H1 (cell line): Measurements from ENCODE around the gene LTBP3. TPM values are rescaled to one million over a fixed set of nuclear protein-coding genes. Genes with fewer than 3 reads are reported as not detected.

Experiments used
- CTCF ChIA-PET: fragments of 300-600 bp; sonication (Branson Sonifier 250); formaldehyde crosslinking; loops from one replicate; lab custom pipeline; 2021; ENCODE audit not compliant: partially characterized antibody; lab: Charles Lee
- POLR2A ChIA-PET: fragments of 300-600 bp; sonication (Branson Sonifier 250); formaldehyde crosslinking; loops from one replicate; lab custom pipeline; 2021; ENCODE audit warnings: inconsistent platforms; ENCODE audit not compliant: partially characterized antibody; lab: Charles Lee
- DNase-seq, 2 experiments: peaks; one replicate each; pipeline versions ENCODE4 v3.0.0 to v3.0.0-alpha.2; 2010 to 2022; ENCODE audit warnings: low spot score in 2 of 2, low read depth in 1 of 2, mixed read lengths in 1 of 2
- FAIRE-seq: peaks from 2 replicates; lab custom pipeline; 2011; peaks lifted over from hg19 to GRCh38; lab: Jason Lieb, UNC
- H2AFZ ChIP-seq: 2 replicates; pipeline ENCODE4 v1.8.1; 2012; ENCODE audit warnings: low read length, inconsistent platforms
- H2AK5ac ChIP-seq: 2 replicates; pipeline ENCODE4 v1.6.1; 2013; ENCODE audit warnings: low read depth, low read length
- H2BK120ac ChIP-seq: replicated peaks from 2 replicates; pipeline ENCODE3; 2013; ENCODE audit warnings: low read depth, low read length, inconsistent platforms
- H2BK12ac ChIP-seq: 2 replicates; pipeline ENCODE4 v1.6.1; 2013; ENCODE audit warnings: low read depth, low read length
- H2BK15ac ChIP-seq: 2 replicates; pipeline ENCODE4 v1.6.1; 2013; ENCODE audit warnings: low read length
- H2BK20ac ChIP-seq: 2 replicates; pipeline ENCODE4 v1.6.1; 2013; ENCODE audit warnings: low read length
- H2BK5ac ChIP-seq: 2 replicates; pipeline ENCODE4 v1.6.1; 2013; ENCODE audit warnings: low read depth, low read length
- H3K14ac ChIP-seq: 2 replicates; pipeline ENCODE4 v1.6.1; 2013; ENCODE audit warnings: inconsistent platforms; ENCODE audit not compliant: insufficient read length
- H3K18ac ChIP-seq: 2 replicates; pipeline ENCODE4 v1.6.1; 2013; ENCODE audit warnings: low read length; ENCODE audit errors: extremely low read depth
- H3K23ac ChIP-seq: 2 replicates; pipeline ENCODE4 v1.6.1; 2013; ENCODE audit warnings: inconsistent platforms; ENCODE audit not compliant: insufficient read length
- H3K23me2 ChIP-seq: 2 replicates; pipeline ENCODE4 v1.6.1; 2013; ENCODE audit warnings: low read depth, low read length
- H3K27ac ChIP-seq: 2 replicates; pipeline ENCODE4 v1.6.1; 2011; ENCODE audit warnings: low read depth, low read length, inconsistent platforms
- H3K27me3 ChIP-seq, 4 experiments: replicated peaks in 1 of 4; 1 replicate in 1 of 4; 2 replicates in 3 of 4; pipeline versions ENCODE4 v1.6.1 to v1.8.1; 2011 to 2013; ENCODE audit warnings: low read length in 3 of 4, mild to moderate bottlenecking in 3 of 4, inconsistent platforms in 2 of 4, mixed read lengths in 2 of 4, moderate library complexity in 1 of 4; ENCODE audit not compliant: control insufficient read depth in 3 of 4, insufficient read depth in 3 of 4; ENCODE audit errors: extremely low read depth in 1 of 4
- H3K36me3 ChIP-seq, 4 experiments: 2 replicates each; pipeline versions ENCODE4 v1.6.1 to v1.8.1; 2011 to 2013; ENCODE audit warnings: mild to moderate bottlenecking in 4 of 4, low read length in 3 of 4, moderate library complexity in 2 of 4, control low read depth in 1 of 4, inconsistent platforms in 1 of 4; ENCODE audit not compliant: insufficient read depth in 4 of 4, control insufficient read depth in 2 of 4
- H3K4ac ChIP-seq: replicated peaks from 2 replicates; pipeline ENCODE3; 2013; ENCODE audit warnings: low read length, low read depth, mixed read lengths, inconsistent platforms; ENCODE audit not compliant: insufficient read length
- H3K4me1 ChIP-seq, 4 experiments: replicated peaks in 1 of 4; 1 replicate in 1 of 4; 2 replicates in 3 of 4; pipeline versions ENCODE4 v1.6.1 to v1.8.1; 2011 to 2013; ENCODE audit warnings: low read length in 3 of 4, inconsistent platforms in 2 of 4, mixed read lengths in 1 of 4; ENCODE audit not compliant: insufficient read depth in 4 of 4, control insufficient read depth in 3 of 4
- H3K4me2 ChIP-seq, 2 experiments: 2 replicates each; pipeline versions ENCODE4 v1.6.1 to v1.8.1; 2011 to 2013; ENCODE audit warnings: low read depth in 2 of 2, low read length in 2 of 2, control low read depth in 1 of 2, inconsistent platforms in 1 of 2, mild to moderate bottlenecking in 1 of 2; ENCODE audit not compliant: insufficient read depth in 1 of 2
- H3K4me3 ChIP-seq, 4 experiments: fragments of 200-600, 300-600 bp in 1 of 4; sonication (generic), shearing (Covaris generic), sonication (Bioruptor Twin) in 1 of 4; 2 replicates each; pipeline versions ENCODE4 v1.5.1 to v1.8.1; 2011 to 2016; ENCODE audit warnings: low read length in 4 of 4, low read depth in 3 of 4, control low read depth in 2 of 4, inconsistent platforms in 2 of 4, mild to moderate bottlenecking in 2 of 4, mixed read lengths in 1 of 4, moderate library complexity in 1 of 4; ENCODE audit not compliant: insufficient read depth in 2 of 4; ENCODE audit errors: extremely low read depth in 1 of 4
- H3K56ac ChIP-seq: replicated peaks from 2 replicates; pipeline ENCODE3; 2013; ENCODE audit warnings: low read depth, mild to moderate bottlenecking, mixed read lengths, low read length, inconsistent platforms; ENCODE audit not compliant: insufficient read length
- H3K79me1 ChIP-seq: 2 replicates; pipeline ENCODE4 v1.6.1; 2013; ENCODE audit warnings: low read depth, low read length, control low read depth
- H3K79me2 ChIP-seq, 2 experiments: 2 replicates each; pipeline versions ENCODE4 v1.6.1 to v1.8.1; 2012 to 2013; ENCODE audit warnings: low read length in 2 of 2, mild to moderate bottlenecking in 2 of 2, inconsistent platforms in 1 of 2; ENCODE audit not compliant: insufficient read depth in 2 of 2, control insufficient read depth in 1 of 2
- H3K9ac ChIP-seq, 4 experiments: replicated peaks in 1 of 4; 1 replicate in 1 of 4; 2 replicates in 3 of 4; pipeline versions ENCODE4 v1.6.1 to v1.8.1; 2011 to 2013; ENCODE audit warnings: low read depth in 3 of 4, low read length in 3 of 4, control low read depth in 2 of 4, mild to moderate bottlenecking in 2 of 4, moderate library complexity in 2 of 4, inconsistent platforms in 1 of 4; ENCODE audit errors: extremely low read depth in 1 of 4
- H3K9me3 ChIP-seq, 2 experiments: 2 replicates each; pipeline versions ENCODE4 v1.6.1 to v1.8.1; 2012 to 2013; ENCODE audit warnings: mild to moderate bottlenecking in 2 of 2, moderate library complexity in 2 of 2, control low read depth in 1 of 2, inconsistent platforms in 1 of 2, low read depth in 1 of 2, low read length in 1 of 2, mixed read lengths in 1 of 2; ENCODE audit not compliant: insufficient read depth in 2 of 2
- H4K20me1 ChIP-seq, 2 experiments: replicated peaks in 1 of 2; 2 replicates each; pipeline versions ENCODE3 to v1.8.1; 2011 to 2013; ENCODE audit warnings: inconsistent platforms in 2 of 2, low read length in 2 of 2, mild to moderate bottlenecking in 1 of 2; ENCODE audit not compliant: insufficient read depth in 2 of 2, control insufficient read depth in 1 of 2
- H4K5ac ChIP-seq: 2 replicates; pipeline ENCODE4 v1.6.1; 2013; ENCODE audit warnings: low read length, low read depth, mixed read lengths, inconsistent platforms; ENCODE audit not compliant: insufficient read length
- H4K8ac ChIP-seq: 2 replicates; pipeline ENCODE4 v1.8.0; 2013; ENCODE audit warnings: mild to moderate bottlenecking, moderate library complexity, low read length, inconsistent platforms; ENCODE audit not compliant: insufficient read depth; ENCODE audit errors: extremely low read depth
- H4K91ac ChIP-seq: replicated peaks from 2 replicates; pipeline ENCODE3; 2013; ENCODE audit warnings: low read length, mixed read lengths, inconsistent platforms; ENCODE audit not compliant: insufficient read length
- TBP ChIP-seq: IDR thresholded peaks from 2 replicates; pipeline ENCODE4 v1.6.1; 2011; ENCODE audit warnings: low read depth, low read length, improper control_type of control experiment
- WGBS, 2 experiments: shearing (Covaris generic) in 1 of 2; methylation state at CpG; one replicate each; pipeline versions ENCODE4 v1.1.6 to v1.1.7; 2013 to 2015; ENCODE audit warnings: low lambda C conversion rate in 2 of 2, mixed read lengths in 2 of 2, inconsistent platforms in 1 of 2, low coverage in 1 of 2, missing lambda C conversion rate in 1 of 2; ENCODE audit not compliant: insufficient replicate concordance in 2 of 2, insufficient coverage in 1 of 2, insufficient read length in 1 of 2; ENCODE audit errors: extremely low coverage in 1 of 2, missing lambda C conversion rate in 1 of 2; 5-methylcytosine and 5-hydroxymethylcytosine counted together
- polyA plus RNA-seq, 7 experiments: library from polyadenylated mRNA; depleted of rRNA in 3 of 7; stranded (reverse) in 5 of 7; unstranded in 2 of 7; fragments of >200 nt in 5 of 7; fragments of 200-250 nt in 2 of 7; gene quantifications; 1 replicate in 5 of 7; 2 replicates in 1 of 7; 4 replicates in 1 of 7; pipeline versions ENCODE4 v1.2.1 to v1.2.3, GENCODE V29; 2011 to 2013; ENCODE audit warnings: missing spikeins in 2 of 7, mixed read lengths in 2 of 7
- total RNA-seq: library from RNA; stranded (reverse); fragmentation: NEBNext Ultra II Directional; extraction: Animal tissue kit (Norgen Biotek cat#: 25700); gene quantifications from 2 replicates; pipeline ENCODE4 v1.2.1, GENCODE V29; 2021
- TF ChIP-seq, protein P1 (sequence below): IDR thresholded peaks from 2 replicates; pipeline ENCODE4 v1.6.1; 2012; ENCODE audit warnings: low read length, inconsistent platforms

The LTBP3 gene
- total and polyA plus RNA-seq, 2 of the 8 experiments (the other 6 are each of a cell fraction or from before 2014, with no cell fraction given): 12.8 to 17.8 TPM

DNA sequence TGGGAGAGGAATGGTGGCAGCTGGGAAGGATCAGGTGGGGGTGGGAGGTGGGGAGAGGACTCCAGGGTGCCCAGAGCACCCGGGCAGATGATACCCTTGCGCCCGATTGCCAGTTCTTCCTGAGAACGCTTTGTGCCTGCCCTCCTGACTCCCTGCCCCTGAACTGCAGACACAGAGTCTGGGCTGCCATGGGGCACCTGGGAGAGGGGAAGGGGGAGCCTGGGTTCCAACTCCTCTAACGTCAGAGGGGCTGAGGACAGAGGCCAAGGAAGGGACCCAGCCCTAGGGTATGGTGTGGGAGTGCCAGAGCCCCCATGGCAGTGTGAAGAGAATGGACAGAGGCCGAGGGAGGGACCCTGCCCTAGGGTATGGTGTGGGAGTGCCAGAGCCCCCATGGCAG lies 38.4 kb upstream of the LTBP3 start:
- H3K4me1 ChIP-seq: peaks cover 0 to 7% (median 5%) of the 10 kb centered on the region in 4 experiments; a peak in 6 of 7 replicates
- ChIA-PET POLR2A (interaction anchor here (0.8 to 2.1 kb wide), 5 partner anchors 11 to 58 kb away, joined by 3 to 7 read pairs (median 7); partner anchors contain the start of gene FAM89B), CTCF (interaction anchor here (1.1 to 12.3 kb wide), 5 partner anchors 8 to 55 kb away, joined by 3 to 227 read pairs (median 39); partner anchors contain the start of genes EHBP1L1 and LTBP3)
- no peak overlapping the region for H3K4ac ChIP-seq
- H3K23me2 ChIP-seq: peaks cover 9% of the 10 kb centered on the region; the same call in 1 of the 2 replicates
- no peak overlapping the region for H3K23ac ChIP-seq
- no peak overlapping the region for H3K18ac ChIP-seq
- no peak overlapping the region for H3K4me3 ChIP-seq
- no peak overlapping the region for H3K14ac ChIP-seq
- DNase-seq: no peak
- no peak overlapping the region for H3K4me2 ChIP-seq
- no peak overlapping the region for H3K9ac ChIP-seq
- no peak overlapping the region for H2AK5ac ChIP-seq
- no peak overlapping the region for H2BK5ac ChIP-seq
- FAIRE-seq: no peak
- no peak overlapping the region for H2BK120ac ChIP-seq
- peaks cover 0 to 4% of the 10 kb centered on the region in 2 experiments for H4K20me1 ChIP-seq
- H2AFZ ChIP-seq: no peak overlapping the region
- no peak overlapping the region for H2BK15ac ChIP-seq
- H3K9me3 ChIP-seq: no peaks in the 10 kb centered on the region
- H3K36me3 ChIP-seq: peaks cover 0 to 10% (median 2%) of the 10 kb centered on the region in 4 experiments; a peak in 3 of 8 replicates
- H3K56ac ChIP-seq: no peak overlapping the region
- no peaks in the 10 kb centered on the region for H3K79me1 ChIP-seq
- H2BK12ac ChIP-seq: no peak overlapping the region
- H4K91ac ChIP-seq: no peak overlapping the region
- no peak overlapping the region for H3K27ac ChIP-seq
- no peak overlapping the region for H4K5ac ChIP-seq
- 80% methylated on average over 1 of the region's 6 CpGs; no CpG with 5 or more reads in 1 of the 2 experiments for WGBS, 2 experiments
- peaks cover 8 to 16% (median 14%) of the 10 kb centered on the region in 4 experiments for H3K27me3 ChIP-seq
- no peak overlapping the region for H4K8ac ChIP-seq
- H3K79me2 ChIP-seq: no peaks in the 10 kb centered on the region
- H2BK20ac ChIP-seq: no peak overlapping the region
- TF ChIP-seq TBP: no peak
- TF ChIP-seq, protein P1, sequence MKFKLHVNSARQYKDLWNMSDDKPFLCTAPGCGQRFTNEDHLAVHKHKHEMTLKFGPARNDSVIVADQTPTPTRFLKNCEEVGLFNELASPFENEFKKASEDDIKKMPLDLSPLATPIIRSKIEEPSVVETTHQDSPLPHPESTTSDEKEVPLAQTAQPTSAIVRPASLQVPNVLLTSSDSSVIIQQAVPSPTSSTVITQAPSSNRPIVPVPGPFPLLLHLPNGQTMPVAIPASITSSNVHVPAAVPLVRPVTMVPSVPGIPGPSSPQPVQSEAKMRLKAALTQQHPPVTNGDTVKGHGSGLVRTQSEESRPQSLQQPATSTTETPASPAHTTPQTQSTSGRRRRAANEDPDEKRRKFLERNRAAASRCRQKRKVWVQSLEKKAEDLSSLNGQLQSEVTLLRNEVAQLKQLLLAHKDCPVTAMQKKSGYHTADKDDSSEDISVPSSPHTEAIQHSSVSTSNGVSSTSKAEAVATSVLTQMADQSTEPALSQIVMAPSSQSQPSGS: no peak
